Smooth muscle cell (in vitro differentiated cells): ENCODE measurements around the gene MAT2A. TPM values are rescaled to one million over a fixed set of nuclear protein-coding genes. Genes with fewer than 3 reads are reported as not detected.

Experiments
- DNase-seq: peaks from one replicate; lab custom pipeline; 2025; ENCODE audit not compliant: unreplicated experiment; lab: John Stamatoyannopoulos, UW
- H2AFZ ChIP-seq: fragments of 200-600 bp; sonication (generic); 2 replicates; pipeline ENCODE4 v1.6.0; 2016; ENCODE audit warnings: antibody characterized with exemption, low read depth, mild to moderate bottlenecking
- H3F3A ChIP-seq: fragments of 200-600 bp; sonication (generic); 2 replicates; pipeline ENCODE4 v1.6.0; 2017; ENCODE audit warnings: antibody characterized with exemption, low read depth
- H3K27ac ChIP-seq: fragments of 200-600 bp; sonication (generic); 2 replicates; pipeline ENCODE4 v1.5.1; 2016; ENCODE audit warnings: low read depth, mild to moderate bottlenecking
- H3K27me3 ChIP-seq: fragments of 200-600 bp; sonication (generic); 2 replicates; pipeline ENCODE4 v1.6.1; 2016; ENCODE audit warnings: low read depth, mild to moderate bottlenecking
- H3K36me3 ChIP-seq: fragments of 200-600 bp; sonication (generic); 2 replicates; pipeline ENCODE4 v1.5.1; 2016; ENCODE audit warnings: low read depth
- H3K4me1 ChIP-seq: fragments of 200-600 bp; sonication (generic); 2 replicates; pipeline ENCODE4 v1.5.1; 2016; ENCODE audit warnings: low read depth
- H3K4me2 ChIP-seq: fragments of 200-600 bp; sonication (generic); 2 replicates; pipeline ENCODE4 v1.6.0; 2016; ENCODE audit warnings: mild to moderate bottlenecking
- H3K4me3 ChIP-seq: fragments of 200-600 bp; sonication (generic); 2 replicates; pipeline ENCODE4 v1.5.1; 2016; ENCODE audit warnings: mild to moderate bottlenecking
- H3K79me2 ChIP-seq: fragments of 200-600 bp; sonication (generic); 2 replicates; pipeline ENCODE4 v1.6.0; 2016; ENCODE audit warnings: low read depth, mild to moderate bottlenecking
- H3K9ac ChIP-seq: fragments of 200-600 bp; sonication (generic); 2 replicates; pipeline ENCODE4 v1.6.0; 2016; ENCODE audit warnings: low read depth
- H3K9me3 ChIP-seq: fragments of 200-600 bp; sonication (generic); replicated peaks from 2 replicates; pipeline ENCODE4 v1.5.1; 2016; ENCODE audit warnings: low read depth
- H4K20me1 ChIP-seq: fragments of 200-600 bp; sonication (generic); 2 replicates; pipeline ENCODE4 v1.6.0; 2016; ENCODE audit warnings: low read depth
- CTCF ChIP-seq: fragments of 200-600 bp; sonication (generic); IDR thresholded peaks from 2 replicates; pipeline ENCODE4 v1.5.1; 2017; ENCODE audit warnings: borderline replicate concordance, mild to moderate bottlenecking, antibody characterized with exemption; ENCODE audit not compliant: insufficient read depth, poor library complexity, severe bottlenecking
- WGBS: methylation state at CpG from one replicate; pipeline ENCODE4 v1.1.7; 2016; ENCODE audit warnings: low lambda C conversion rate; 5-methylcytosine and 5-hydroxymethylcytosine counted together
- polyA plus RNA-seq: library from polyadenylated mRNA; unstranded; fragments of >200 nt; fragmentation: Nextera tagmentation; extraction: Ambion mirVana; gene quantifications from 2 replicates; pipeline ENCODE4 v1.2.1, GENCODE V29; 2016
- total RNA-seq: library from RNA; depleted of rRNA; stranded (reverse); fragments of >200 nt; gene quantifications from 2 replicates; pipeline ENCODE4 v1.2.3, GENCODE V29; 2014

The MAT2A gene
- total and polyA plus RNA-seq, 2 experiments from 2014 or later, result 93.8 to 108 TPM

DNA sequence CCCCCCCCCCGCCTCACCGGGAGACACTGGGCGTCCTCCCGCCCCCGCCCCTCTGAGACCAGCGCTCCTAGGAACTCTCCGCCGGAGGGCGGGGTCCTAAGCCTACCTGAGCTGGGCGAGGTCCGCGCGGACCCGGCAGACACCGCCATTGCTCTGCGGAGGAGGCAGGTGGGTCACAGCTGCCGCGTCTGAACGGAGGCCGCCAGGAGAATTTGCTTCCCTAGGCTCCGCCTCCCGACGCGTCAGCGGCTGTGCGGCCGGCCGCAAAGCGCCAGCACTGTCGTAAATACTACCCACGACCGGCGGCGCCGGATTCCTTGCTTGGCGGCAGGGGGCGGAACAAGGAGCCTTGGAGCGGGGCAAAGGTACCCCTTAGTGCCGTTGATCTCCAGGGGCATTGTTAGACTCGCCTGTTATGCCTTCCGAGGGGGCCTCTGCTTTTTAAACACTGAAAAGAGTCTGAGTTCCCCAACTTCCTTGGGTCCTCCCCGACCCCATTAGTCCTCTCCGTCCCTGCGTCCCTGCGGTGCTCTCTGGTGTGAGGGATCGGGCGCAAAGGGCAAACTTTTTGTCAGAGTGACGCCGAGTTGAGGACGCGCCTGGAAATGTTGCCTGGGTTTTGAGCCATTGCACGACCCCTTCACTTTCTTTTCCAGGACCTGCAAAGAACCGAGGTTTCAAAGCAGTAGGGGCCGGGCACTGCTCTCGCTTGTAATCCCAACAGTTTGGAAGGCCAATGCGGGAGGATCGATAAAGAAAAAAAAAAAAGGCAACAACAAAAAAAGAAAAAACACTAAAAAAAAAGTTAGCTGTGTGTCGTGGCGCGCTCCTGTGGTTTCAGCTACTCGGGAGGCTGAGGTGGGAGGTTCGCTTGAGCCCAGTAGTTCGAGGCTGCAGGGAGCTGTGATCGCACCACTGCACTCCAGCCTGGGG, 22.6 kb downstream of the MAT2A start, which contains the start of gene GGCX:
TSS of gene GGCX (minus strand) at position 214 of the 933 bp plus-strand sequence. CDS start at position 149, 65 bp downstream.
- peak; percentile 2 for TF ChIP-seq CTCF
- H3K4me2 ChIP-seq, result peak within 1 kb of the TSS; percentile 97
- peaks cover 10% of the 10 kb centered on the region for H4K20me1 ChIP-seq
- peak within 1 kb of the TSS; percentile 84 for H3K4me3 ChIP-seq
- H3K27me3 ChIP-seq, result no peaks in the 10 kb centered on the region
- H3K79me2 ChIP-seq, result peaks cover 39% of the 10 kb centered on the region
- H3K36me3 ChIP-seq, result peaks cover 3% of the 10 kb centered on the region
- WGBS, result 9% methylated on average over 59 of the region's 64 CpGs
- peak within 1 kb of the TSS; percentile 81 for H3K9ac ChIP-seq
- peaks cover 11% of the 10 kb centered on the region for H3K4me1 ChIP-seq
- H3K27ac ChIP-seq, result peak within 1 kb of the TSS; percentile 51
- no peaks in the 10 kb centered on the region for H3K9me3 ChIP-seq
- DNase-seq, result peak; percentile 67
- no peaks in the 10 kb centered on the region for H3F3A ChIP-seq
- H2AFZ ChIP-seq, result peak within 1 kb of the TSS; percentile 97

DNA sequence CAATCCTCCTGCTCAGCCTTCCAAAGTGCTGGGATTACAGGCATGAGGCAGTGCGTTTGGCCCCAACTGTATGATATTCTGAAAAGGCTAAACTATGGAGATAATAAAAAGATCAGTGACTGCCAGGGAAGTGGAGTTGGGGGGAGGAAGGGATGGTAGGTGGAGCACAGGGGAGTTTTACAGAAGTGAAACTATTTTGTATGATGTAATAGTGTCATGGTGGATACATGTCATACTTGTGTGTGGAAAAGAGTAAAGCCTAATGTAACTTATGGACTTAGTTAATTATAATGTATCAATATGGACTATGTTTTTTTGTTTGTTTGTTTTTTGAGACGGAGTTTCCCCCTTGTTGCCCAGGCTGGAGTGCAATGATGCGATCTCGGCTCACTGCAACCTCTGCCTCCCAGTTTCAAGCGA, 25.2 kb downstream of the MAT2A start:
- no peak overlapping the region for H3K9ac ChIP-seq
- no peaks in the 10 kb centered on the region for H3F3A ChIP-seq
- no peaks in the 10 kb centered on the region for H3K36me3 ChIP-seq
- no peak for DNase-seq
- H3K27me3 ChIP-seq, result no peaks in the 10 kb centered on the region
- no peaks in the 10 kb centered on the region for H3K9me3 ChIP-seq
- no peak overlapping the region for H3K4me2 ChIP-seq
- peaks cover 21% of the 10 kb centered on the region for H3K79me2 ChIP-seq
- no peak overlapping the region for H2AFZ ChIP-seq
- H3K4me1 ChIP-seq, result peaks cover 11% of the 10 kb centered on the region
- 91% methylated on average over 5 of the region's 5 CpGs for WGBS
- peaks cover under 1% of the 10 kb centered on the region for H4K20me1 ChIP-seq
- H3K4me3 ChIP-seq, result no peak overlapping the region
- no peak for TF ChIP-seq CTCF
- H3K27ac ChIP-seq, result no peak overlapping the region

GRCh38 chr2:85566265-85566664, 27.3 kb downstream of the MAT2A start:
- H3K36me3 ChIP-seq, result no peaks in the 10 kb centered on the region
- H3K27me3 ChIP-seq, result peaks cover 5% of the 10 kb centered on the region
- no peak for DNase-seq
- no peaks in the 10 kb centered on the region for H4K20me1 ChIP-seq
- no peaks in the 10 kb centered on the region for H3K4me1 ChIP-seq
- H3K79me2 ChIP-seq, result no peaks in the 10 kb centered on the region
- no peaks in the 10 kb centered on the region for H3F3A ChIP-seq
- H2AFZ ChIP-seq, result no peak overlapping the region
- H3K9me3 ChIP-seq, result no peaks in the 10 kb centered on the region
- H3K27ac ChIP-seq, result no peak overlapping the region
- H3K4me3 ChIP-seq, result no peak overlapping the region
- 85% methylated on average over 4 of the region's 4 CpGs for WGBS
- no peak overlapping the region for H3K4me2 ChIP-seq
- no peak overlapping the region for H3K9ac ChIP-seq
- no peak for TF ChIP-seq CTCF

DNA sequence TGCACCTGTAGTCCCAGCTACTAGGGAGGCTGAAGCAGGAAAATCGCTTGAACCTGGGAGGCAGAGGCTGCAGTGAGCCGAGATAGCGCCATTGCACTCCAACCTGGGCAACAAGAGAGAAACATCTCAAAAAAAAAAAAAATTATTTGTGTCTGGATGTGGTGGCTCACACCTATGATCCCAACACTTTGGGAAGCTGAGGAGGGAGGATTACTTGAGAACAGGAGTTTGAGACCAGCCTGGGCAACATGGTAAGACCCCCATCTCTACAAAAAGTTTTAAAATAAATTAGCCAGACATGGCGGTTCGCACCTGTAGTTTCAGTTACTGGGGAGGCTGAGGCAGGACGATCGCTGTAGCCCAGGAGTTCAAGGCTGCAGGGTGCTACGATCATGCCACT, 36.8 kb downstream of the MAT2A start:
- Histone ChIP-seq H3K4me1 (peaks cover 19% of the 10 kb centered on the region), H3K9me3 (no peaks in the 10 kb centered on the region), H3F3A (peaks cover 9% of the 10 kb centered on the region), H3K27me3 (peaks cover 2% of the 10 kb centered on the region), H3K79me2 (no peaks in the 10 kb centered on the region), H3K36me3 (no peaks in the 10 kb centered on the region), H3K4me2 (no peak overlapping the region), H2AFZ (no peak overlapping the region), H3K4me3 (no peak overlapping the region), H4K20me1 (no peaks in the 10 kb centered on the region), H3K9ac (no peak overlapping the region), H3K27ac (no peak overlapping the region)
- WGBS, result 95% methylated on average over 8 of the region's 8 CpGs
- TF ChIP-seq CTCF, result no peak
- DNase-seq, result no peak
